Mesothelial cell of epicardium (in vitro differentiated cells): ENCODE data around the gene SLC17A8. TPM values are rescaled to one million over a fixed set of nuclear protein-coding genes. Genes with fewer than 3 reads are reported as not detected.
"Not testable (repeated sequence)": the region's sequence is repeated elsewhere in the genome, so short reads cannot be mapped to it uniquely, and the experiment has no call there.

ENCODE experiments used
- DNase-seq, 2 experiments: peaks; one replicate each; pipeline ENCODE4 v3.0.0; 2021; ENCODE audit warnings: low spot score in 2 of 2; ENCODE audit not compliant: unreplicated experiment in 2 of 2
- H3K27ac Mint-ChIP-seq: 2 replicates; pipeline ENCODE4 v1.8.0; 2021; ENCODE audit warnings: mixed read lengths
- H3K27me3 Mint-ChIP-seq: 2 replicates; pipeline ENCODE4 v1.8.0; 2021; ENCODE audit warnings: low read depth, mixed read lengths
- H3K36me3 Mint-ChIP-seq: 2 replicates; pipeline ENCODE4 v1.8.0; 2021; ENCODE audit warnings: mixed read lengths
- H3K4me1 Mint-ChIP-seq: 2 replicates; pipeline ENCODE4 v1.8.0; 2021; ENCODE audit warnings: mixed read lengths
- H3K4me3 Mint-ChIP-seq: 2 replicates; pipeline ENCODE4 v1.8.0; 2021; ENCODE audit warnings: mild to moderate bottlenecking, moderate library complexity, mixed read lengths
- H3K9me3 Mint-ChIP-seq: 2 replicates; pipeline ENCODE4 v1.8.0; 2021; ENCODE audit warnings: mixed read lengths
- CTCF ChIP-seq: fragments of 200-600 bp; sonication (generic); IDR thresholded peaks from one replicate; pipeline ENCODE4 v1.5.0; 2021; ENCODE audit warnings: antibody characterized with exemption; ENCODE audit not compliant: unreplicated experiment
- total RNA-seq: library from RNA; stranded (reverse); gene quantifications from 3 replicates; pipeline ENCODE4 v1.2.1, GENCODE V29; 2021

Gene SLC17A8
- total RNA-seq, 1 donor from 2014 or later = 0.40 TPM

GRCh38 chr12:100404769-100405407 is 48.0 kb downstream of the SLC17A8 start:
- Mint-ChIP-seq H3K27ac (no peak overlapping the region), H3K4me3 (no peak overlapping the region), H3K36me3 (no peaks in the 10 kb centered on the region), H3K4me1 (peaks cover 26% of the 10 kb centered on the region), H3K27me3 (no peaks in the 10 kb centered on the region), H3K9me3 (peaks cover 4% of the 10 kb centered on the region)
- TF ChIP-seq CTCF = no peak
- no peak for DNase-seq

DNA sequence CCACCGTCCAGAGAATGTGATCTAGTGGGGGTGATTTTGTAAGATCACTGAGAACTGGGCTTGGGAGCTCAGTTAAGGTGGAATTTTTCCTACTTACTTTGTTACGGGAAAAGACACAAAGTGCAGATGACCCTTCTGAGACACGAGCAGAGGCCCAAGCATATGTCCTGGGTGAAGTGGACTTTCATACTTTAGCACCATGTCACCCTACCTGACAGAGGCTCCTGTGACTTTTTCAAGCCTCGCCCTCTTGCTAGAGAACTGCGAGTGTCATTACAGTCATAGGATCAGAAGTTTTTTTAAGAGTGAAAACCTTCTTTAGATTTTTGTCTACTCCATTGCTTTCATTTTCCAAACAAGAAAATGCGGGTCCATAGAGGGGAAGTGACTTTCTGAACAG is 56.1 kb downstream of the SLC17A8 start:
- Mint-ChIP-seq H3K36me3 (no peaks in the 10 kb centered on the region), H3K4me3 (no peak overlapping the region), H3K9me3 (no peaks in the 10 kb centered on the region), H3K27ac (no peak overlapping the region), H3K27me3 (no peaks in the 10 kb centered on the region), H3K4me1 (no peaks in the 10 kb centered on the region)
- TF ChIP-seq CTCF = no peak
- no peak for DNase-seq

DNA sequence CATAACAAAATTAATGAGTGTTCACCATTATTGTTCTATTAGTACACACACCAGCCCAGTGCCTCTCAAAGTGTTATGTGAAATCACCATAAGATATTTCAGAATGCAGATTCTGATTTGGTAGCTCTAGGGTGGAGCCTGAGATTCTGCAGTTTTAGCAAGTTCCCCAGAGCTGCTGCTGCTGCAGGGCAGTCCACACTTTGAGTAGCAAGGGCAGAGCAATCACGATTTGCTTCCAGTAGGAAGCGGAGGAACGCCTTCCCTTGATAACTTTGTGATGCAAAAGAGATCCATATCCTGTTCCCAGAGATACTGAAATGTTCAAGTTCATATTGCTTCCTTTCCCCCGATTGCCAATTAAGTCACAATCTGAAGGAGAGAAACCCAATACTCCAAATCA is 57.9 kb downstream of the SLC17A8 start:
- no peaks in the 10 kb centered on the region for H3K4me1 Mint-ChIP-seq
- H3K9me3 Mint-ChIP-seq = no peaks in the 10 kb centered on the region
- no peak overlapping the region for H3K4me3 Mint-ChIP-seq
- no peaks in the 10 kb centered on the region for H3K36me3 Mint-ChIP-seq
- no peak overlapping the region for H3K27ac Mint-ChIP-seq
- no peaks in the 10 kb centered on the region for H3K27me3 Mint-ChIP-seq
- DNase-seq = no peak
- TF ChIP-seq CTCF = no peak

- Mint-ChIP-seq H3K27me3 (no peaks in the 10 kb centered on the region), H3K4me1 (no peaks in the 10 kb centered on the region), H3K27ac (no peak overlapping the region), H3K9me3 (peaks cover 14% of the 10 kb centered on the region), H3K4me3 (no peak overlapping the region), H3K36me3 (no peaks in the 10 kb centered on the region)
- no peak for TF ChIP-seq CTCF
- no peak for DNase-seq
Observed at GRCh38 chr12:100422646-100423045, 65.8 kb downstream of the SLC17A8 start.

DNA sequence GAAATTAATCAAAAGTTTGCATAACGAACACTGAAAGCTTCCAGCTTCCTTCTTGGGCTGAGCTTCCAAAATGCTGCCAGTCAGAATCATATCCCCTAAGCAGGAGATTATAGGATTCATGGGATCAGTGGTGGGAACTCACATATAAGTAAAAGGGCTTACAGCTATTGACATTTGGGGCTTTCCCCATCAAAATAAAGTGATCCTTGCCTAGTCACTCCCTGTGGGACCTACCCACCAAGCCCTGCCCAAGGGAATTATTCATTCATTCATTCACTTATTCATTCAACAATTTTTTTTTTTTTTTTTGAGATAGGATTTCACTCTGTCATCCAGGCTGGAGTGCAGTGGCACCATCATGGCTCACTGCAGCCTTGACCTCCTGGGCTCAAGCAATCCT is 69.3 kb downstream of the SLC17A8 start:
- Mint-ChIP-seq H3K4me1 (no peaks in the 10 kb centered on the region), H3K27ac (no peak overlapping the region), H3K9me3 (peaks cover 14% of the 10 kb centered on the region), H3K4me3 (no peak overlapping the region), H3K27me3 (no peaks in the 10 kb centered on the region), H3K36me3 (no peaks in the 10 kb centered on the region)
- DNase-seq = no peak
- TF ChIP-seq CTCF = no peak

DNA sequence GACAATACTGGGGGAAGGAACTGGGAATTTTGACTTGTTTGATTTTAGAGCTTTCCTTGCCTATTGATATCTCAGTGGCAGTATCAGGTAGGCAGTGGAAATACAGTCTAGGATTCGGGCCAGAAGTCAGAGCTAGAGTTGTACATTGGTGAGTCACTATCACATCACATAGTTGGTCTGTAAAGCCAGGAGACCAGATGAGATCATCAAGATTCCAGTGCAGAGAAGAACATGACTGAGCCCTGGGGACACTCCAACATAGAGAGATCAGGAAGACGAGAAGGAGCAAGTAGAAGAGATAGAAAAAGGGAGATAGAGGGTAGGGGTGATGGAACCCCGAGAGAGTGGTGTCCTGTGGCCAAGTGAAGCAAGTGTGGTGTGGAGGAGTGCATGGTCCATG is 70.2 kb downstream of the SLC17A8 start:
- Mint-ChIP-seq H3K36me3 (no peaks in the 10 kb centered on the region), H3K4me1 (no peaks in the 10 kb centered on the region), H3K9me3 (peaks cover 14% of the 10 kb centered on the region), H3K27me3 (no peaks in the 10 kb centered on the region), H3K4me3 (no peak overlapping the region), H3K27ac (no peak overlapping the region)
- no peak for TF ChIP-seq CTCF
- no peak for DNase-seq

GRCh38 chr12:100430251-100430650 is 73.4 kb downstream of the SLC17A8 start:
- H3K4me1 Mint-ChIP-seq, H3K27me3 Mint-ChIP-seq, H3K4me3 Mint-ChIP-seq, H3K36me3 Mint-ChIP-seq, DNase-seq, H3K9me3 Mint-ChIP-seq, H3K27ac Mint-ChIP-seq: not testable (repeated sequence)
